Peyer's patch (tissue), 4 donors: ENCODE results near the gene CREB1.

Source experiments
- CTCF ChIP-seq, 6 experiments: fragments of 450-650 bp in 4 of 6; fragments of 200-600 bp in 2 of 6; sonication (generic) in 1 of 6; IDR thresholded peaks; one replicate each; pipeline ENCODE4 v1.5.1; 2017 to 2019; ENCODE audit warnings: antibody characterized with exemption in 6 of 6, mild to moderate bottlenecking in 3 of 6, moderate library complexity in 1 of 6
- POLR2A ChIP-seq, 2 donors: fragments of 450-650 bp; IDR thresholded peaks; one replicate each; pipeline ENCODE4 v1.5.1; 2017; ENCODE audit warnings: antibody characterized with exemption in 2 of 2, mild to moderate bottlenecking in 2 of 2, moderate library complexity in 2 of 2

DNA sequence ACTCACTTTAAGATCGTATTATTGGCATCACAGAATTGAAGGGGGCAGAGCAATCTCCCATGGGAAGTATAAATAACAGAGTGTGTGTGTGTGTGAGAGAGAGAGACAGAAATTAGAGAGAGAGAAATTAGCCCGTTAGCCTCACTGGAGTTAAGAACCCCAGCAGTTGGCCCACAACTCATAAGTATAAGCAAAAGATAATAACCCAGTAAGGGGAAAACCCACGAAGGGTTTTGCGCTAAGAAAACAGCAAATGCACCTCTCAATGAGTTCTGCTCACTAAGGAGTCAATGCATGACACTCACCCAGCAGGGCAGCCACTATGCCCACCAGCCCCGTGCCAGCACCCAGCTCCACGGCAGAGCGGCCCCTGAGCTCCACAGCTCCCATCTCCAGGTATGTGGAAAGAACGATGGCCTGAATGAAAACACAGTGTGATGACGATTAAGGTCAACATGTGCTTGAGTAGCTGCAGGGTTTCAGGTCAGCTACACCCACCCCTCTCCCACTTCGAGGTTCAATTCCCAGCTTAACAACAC, 91.8 kb downstream of the CREB1 start:
- no peak for TF ChIP-seq CTCF (IDR thresholded peaks at IDR 0.05)
- no peak for TF ChIP-seq POLR2A (IDR thresholded peaks at IDR 0.05)
